GM19455 (cell line): ENCODE data around the gene ITPR2.
A peak's percentile ranks its signal among the peaks of the same experiment; 100 is the strongest.

Experiments used
- ATAC-seq: cut with Tn5 transposase; IDR thresholded peaks from one replicate; pipeline ENCODE4 v1.9.1; 2021; ENCODE audit not compliant: unreplicated experiment

The ITPR2 gene

DNA sequence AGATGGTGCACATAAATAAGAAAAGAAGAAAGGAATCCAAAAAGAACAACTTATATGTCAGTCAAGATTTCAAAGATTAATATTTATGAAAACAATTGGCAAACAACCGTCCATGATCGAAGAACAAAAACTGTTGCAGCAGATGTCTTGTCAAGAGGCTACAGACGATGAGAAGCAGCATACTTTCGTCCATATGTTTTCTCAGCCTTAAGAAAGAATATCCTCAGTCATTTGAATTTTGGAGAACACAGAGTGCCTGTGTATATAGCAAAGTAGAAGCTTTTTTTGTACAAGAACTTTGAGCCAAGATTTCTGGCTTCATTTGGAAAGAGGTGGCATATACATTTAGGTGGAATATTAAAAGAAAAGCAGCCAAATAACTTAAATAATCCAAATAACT is 297.2 kb downstream of the ITPR2 start:
- no peak for ATAC-seq

GRCh38 chr12:26534071-26534470 is 298.9 kb downstream of the ITPR2 start:
- ATAC-seq = no peak

GRCh38 chr12:26533211-26533610 is 299.8 kb downstream of the ITPR2 start:
- no peak for ATAC-seq

- ATAC-seq = no peak
These were observed 302.5 kb downstream of the ITPR2 start for GRCh38 chr12:26530461-26530860.

- ATAC-seq = no peak
These were observed 304.1 kb downstream of the ITPR2 start for GRCh38 chr12:26528943-26529342.

DNA sequence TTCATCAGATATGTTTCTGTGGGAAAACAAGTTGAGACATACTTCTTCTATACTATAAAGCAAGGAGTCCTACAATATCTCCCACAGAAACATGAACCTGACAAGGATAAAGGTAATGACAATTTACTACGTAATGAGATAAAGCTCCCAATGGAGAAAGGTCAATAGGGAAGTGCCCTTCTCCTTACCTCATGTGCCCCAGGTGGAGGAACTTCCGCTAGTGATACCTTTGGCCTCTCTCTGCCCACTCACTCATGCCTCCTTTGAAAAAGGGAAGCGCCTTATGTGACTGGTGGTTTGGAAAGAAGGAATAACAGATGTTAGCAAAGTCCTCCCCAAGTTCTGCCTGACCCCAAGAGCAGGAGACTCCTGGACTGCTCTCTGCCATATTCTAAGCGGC is 305.3 kb downstream of the ITPR2 start:
- no peak for ATAC-seq

DNA sequence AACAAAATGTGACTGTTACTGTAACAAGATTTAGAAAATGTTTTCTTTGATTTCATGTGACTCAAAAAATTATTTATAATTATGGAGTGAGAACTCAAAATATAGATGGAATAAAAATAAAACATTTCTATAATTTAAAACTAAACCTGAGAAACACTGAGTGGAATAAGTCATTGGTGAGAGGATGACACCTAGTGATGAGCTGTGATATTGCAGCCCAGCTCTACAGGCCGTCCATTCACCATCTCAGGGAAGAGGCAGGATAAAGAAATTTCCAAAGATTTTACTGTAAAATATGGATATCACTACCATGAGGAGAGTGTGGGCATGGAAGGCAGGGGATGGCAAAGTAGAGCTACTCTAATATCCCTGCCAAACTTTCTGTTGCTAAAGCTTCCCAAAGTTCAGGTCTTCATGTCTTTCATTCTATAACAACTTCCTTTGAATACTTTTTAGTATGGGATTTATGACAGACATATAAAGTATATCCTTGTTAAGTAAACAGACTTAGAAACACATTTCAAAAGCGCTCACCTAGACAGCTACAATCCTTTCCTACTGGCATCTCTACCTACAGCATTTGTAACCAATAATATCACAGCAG is 308.0 kb downstream of the ITPR2 start:
- no peak for ATAC-seq

DNA sequence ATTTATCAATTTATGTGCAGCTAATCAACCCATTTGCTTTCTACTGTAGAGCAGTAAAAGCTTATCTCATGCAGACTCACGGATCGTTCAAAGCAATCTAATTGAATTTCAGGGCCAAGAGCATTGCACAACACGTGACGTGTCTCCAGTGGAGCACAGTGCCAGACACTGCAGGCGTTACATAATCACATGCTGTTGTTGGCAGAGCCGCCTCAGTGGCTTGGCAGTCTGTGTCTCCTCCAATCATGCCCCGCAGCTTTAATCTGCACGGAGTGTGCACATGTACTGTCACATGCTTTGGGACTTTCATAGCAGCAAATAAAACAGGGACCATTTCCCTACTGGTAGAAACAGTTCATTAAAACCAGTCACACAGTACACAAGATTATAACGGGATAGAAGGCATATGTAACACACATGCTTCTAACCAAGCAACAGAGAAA is 309.3 kb downstream of the ITPR2 start:
- ATAC-seq = no peak

GRCh38 chr12:26520869-26521268 is 312.1 kb downstream of the ITPR2 start:
- peak; percentile 57 for ATAC-seq

- no peak for ATAC-seq
These were observed 312.9 kb downstream of the ITPR2 start for GRCh38 chr12:26520109-26520508.

DNA sequence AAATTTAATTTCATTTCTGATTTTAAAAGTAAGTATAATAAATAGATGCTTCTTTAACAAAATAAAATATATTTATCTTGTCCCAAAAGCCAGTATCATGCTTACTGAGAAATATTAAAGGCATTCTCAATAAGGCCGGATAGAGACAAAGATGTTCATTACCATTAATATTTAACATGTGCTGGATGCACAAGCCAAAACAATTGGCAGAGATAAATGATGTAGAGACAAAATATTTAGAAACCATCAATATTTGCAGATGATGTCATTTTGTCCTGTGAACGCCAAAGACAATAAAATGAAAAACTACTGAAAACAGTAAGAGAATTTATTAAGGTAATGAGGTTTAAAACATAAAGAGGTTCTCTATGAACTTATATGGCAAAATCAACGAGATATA is 313.5 kb downstream of the ITPR2 start:
- no peak for ATAC-seq

- ATAC-seq = peak; percentile 69
These were observed 315.7 kb downstream of the ITPR2 start for GRCh38 chr12:26517320-26517719.

DNA sequence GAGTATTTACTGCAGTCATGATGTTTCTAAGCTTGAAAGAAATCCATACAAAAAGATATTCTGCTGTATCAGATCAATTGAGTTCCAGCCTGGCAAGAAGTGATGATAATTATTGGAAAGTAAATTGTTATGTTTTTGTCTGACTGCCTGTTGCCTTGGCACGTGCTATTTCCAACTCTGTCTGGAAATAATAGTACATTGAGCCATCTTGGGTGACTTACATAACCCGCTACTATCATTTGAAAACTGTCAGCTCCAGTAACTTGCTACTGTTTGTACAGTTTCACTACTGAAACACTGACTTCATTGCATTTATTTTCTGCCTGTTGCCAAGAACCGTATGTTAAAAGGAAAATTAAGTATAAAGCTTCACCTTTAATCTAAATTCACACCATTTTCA is 318.6 kb downstream of the ITPR2 start:
- ATAC-seq = no peak

GRCh38 chr12:26513363-26514043 is 319.5 kb downstream of the ITPR2 start:
- ATAC-seq = no peak

DNA sequence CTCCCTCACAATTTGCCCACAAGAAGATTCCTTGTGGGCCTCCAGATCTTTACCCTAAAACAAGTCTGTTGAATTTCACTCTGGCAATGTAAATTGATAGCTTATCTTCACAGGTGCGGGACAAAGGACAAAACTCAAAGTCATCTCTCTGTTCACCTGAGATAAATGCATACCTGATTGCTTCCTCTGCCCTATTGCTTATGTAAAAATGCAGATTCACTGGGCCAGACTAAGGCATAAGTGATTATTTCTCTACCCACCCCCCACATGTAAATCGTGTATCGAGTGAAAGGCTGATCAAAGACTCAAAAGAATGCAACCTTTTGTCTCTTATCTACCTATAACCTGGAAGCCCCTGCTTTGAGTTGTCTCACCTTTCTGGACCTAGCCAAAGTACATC is 320.8 kb downstream of the ITPR2 start:
- ATAC-seq = no peak

DNA sequence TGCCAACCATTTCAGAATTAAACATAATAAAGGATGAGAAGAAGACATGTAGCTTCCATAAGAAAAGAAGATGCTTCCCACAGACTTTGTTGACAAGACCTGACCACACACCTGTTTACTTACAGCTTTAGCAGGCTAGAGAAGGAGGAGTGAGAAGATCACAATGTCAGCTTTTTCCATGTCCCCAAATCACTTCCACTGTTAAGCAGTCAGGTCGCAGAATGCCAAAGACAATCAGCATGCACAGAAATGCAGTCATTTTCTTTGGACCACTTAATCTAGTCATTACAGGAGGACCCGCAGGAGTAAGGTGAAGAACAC is 322.7 kb downstream of the ITPR2 start:
- no peak for ATAC-seq

DNA sequence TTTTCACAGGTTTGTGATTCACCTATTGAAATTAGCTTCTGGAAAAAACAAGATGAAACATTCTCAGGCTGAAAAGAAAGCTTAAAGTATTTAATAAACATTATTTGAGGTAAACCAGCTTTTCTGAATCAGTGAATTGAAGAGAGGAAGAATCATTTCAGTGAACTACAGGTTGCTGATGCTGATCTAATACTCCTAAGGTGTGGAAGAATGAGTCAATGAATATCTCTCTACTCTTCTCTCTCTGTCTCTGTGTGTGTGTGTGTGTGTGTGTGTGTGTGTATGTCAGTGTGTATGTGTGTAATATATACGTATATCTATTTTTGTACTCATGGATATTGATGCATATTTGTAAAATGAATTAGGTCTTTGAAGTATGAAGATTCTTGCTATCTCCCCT is 325.4 kb downstream of the ITPR2 start:
- ATAC-seq = no peak

DNA sequence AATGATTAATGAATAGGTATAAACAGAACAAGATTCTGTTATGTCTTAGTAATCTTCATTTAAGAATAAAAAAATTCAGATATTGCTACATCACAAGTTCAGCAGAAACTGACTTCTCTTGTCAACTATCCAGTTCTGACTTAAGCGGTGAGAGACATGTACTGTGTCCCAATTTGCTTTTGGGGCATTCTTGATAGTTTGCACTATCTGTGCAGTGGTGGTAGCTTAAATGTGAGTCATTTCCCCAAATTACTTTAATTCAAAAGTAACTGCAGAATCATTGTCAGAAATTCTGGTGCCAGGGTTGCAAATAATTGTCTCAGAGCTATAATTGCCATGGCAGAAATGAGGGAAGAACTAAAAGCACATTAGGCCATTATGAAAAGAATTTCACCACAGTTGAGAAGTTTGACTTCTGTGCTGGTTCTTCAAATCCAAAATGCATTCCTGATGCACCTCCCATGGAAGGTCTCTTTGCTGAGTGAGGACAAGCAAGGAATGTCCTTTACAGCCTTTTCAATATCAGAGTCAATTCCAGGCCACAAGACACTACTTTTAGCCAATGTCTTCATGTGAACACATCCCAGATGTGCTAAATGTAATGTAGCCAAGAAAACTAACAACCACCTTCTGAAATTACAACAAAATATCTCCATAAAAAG is 332.9 kb downstream of the ITPR2 start:
- no peak for ATAC-seq

- no peak for ATAC-seq
These were observed 336.8 kb downstream of the ITPR2 start for GRCh38 chr12:26496170-26496569.

GRCh38 chr12:26493656-26494055 is 339.3 kb downstream of the ITPR2 start:
- ATAC-seq = no peak

DNA sequence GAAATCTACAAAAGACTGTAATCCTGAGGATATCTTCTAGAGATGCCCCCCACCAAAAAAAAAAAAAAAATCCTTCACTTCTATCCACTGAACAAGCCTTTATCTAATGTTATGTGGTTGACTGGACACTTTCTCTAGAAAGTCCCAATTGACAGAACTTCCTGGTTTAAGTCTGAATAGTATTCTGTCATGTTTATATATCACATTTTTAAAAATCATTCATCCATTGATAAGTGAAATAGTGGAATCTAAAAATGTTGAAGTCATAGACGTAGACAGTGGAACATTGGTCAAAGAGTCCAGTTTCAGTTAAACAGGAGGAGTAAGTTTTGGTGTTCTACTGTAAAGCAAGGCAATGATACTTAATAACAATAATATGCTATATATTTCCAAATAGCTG is 340.6 kb downstream of the ITPR2 start:
- no peak for ATAC-seq

- ATAC-seq = no peak
These were observed 343.1 kb downstream of the ITPR2 start for GRCh38 chr12:26489908-26490307.

DNA sequence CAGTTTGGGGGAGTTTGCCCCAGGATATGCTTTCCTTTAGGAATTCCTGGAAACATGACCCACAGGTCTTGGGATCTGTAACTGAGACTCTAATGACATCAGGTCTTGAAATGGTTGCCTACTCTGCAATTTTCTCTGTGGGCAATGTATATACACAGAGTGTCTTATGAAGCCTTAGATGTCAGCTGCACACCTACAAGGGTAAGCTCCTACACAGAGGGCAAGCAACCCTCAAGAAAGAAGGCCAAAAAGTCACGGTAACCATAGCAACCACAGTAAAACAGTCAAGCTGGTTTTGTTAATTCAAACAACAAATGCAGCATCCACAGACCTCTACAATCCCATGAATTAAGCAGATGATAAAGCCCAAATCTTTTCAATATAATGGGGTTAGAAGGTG is 344.6 kb downstream of the ITPR2 start:
- ATAC-seq = no peak
